Gastrocnemius medialis (tissue), 4 donors: Measurements from ENCODE around the gene ATXN7L1. TPM values are rescaled to one million over a fixed set of nuclear protein-coding genes. Genes with fewer than 3 reads are reported as not detected.

Experiments
- ATAC-seq, 2 donors: fragments of 150-250 bp; one replicate each; pipeline ENCODE4 v1.9.1; 2016
- DNase-seq, 2 donors: peaks; one replicate each; pipeline ENCODE4 v3.0.0-alpha.2; 2019
- H3K27ac ChIP-seq, 4 donors: fragments of 200-600 bp; sonication (generic); 1 replicate in 1 of 4; 2 replicates in 3 of 4; pipeline ENCODE4 v1.5.1; 2016 to 2018; ENCODE audit warnings: mild to moderate bottlenecking in 2 of 4, moderate library complexity in 1 of 4
- H3K27me3 ChIP-seq, 3 donors: fragments of 200-600 bp; sonication (generic) in 2 of 3; 1 replicate in 1 of 3; 2 replicates in 2 of 3; pipeline versions ENCODE4 v1.5.1 to v1.6.0; 2016 to 2019; ENCODE audit warnings: mild to moderate bottlenecking in 1 of 3, moderate library complexity in 1 of 3
- H3K36me3 ChIP-seq, 2 donors: fragments of 200-600 bp; sonication (generic) in 1 of 2; one replicate each; pipeline ENCODE4 v1.5.1; 2017 to 2018
- H3K4me1 ChIP-seq, 2 donors: fragments of 200-600 bp; sonication (generic) in 1 of 2; one replicate each; pipeline ENCODE4 v1.5.1; 2016 to 2017; ENCODE audit warnings: mild to moderate bottlenecking in 2 of 2
- H3K4me3 ChIP-seq, 4 donors: fragments of 200-600 bp; sonication (generic) in 3 of 4; 1 replicate in 1 of 4; 2 replicates in 3 of 4; pipeline ENCODE4 v1.5.1; 2016 to 2019; ENCODE audit warnings: mild to moderate bottlenecking in 2 of 4
- H3K9me3 ChIP-seq, 3 donors: fragments of 200-600 bp; sonication (generic) in 2 of 3; 1 replicate in 1 of 3; 2 replicates in 2 of 3; pipeline ENCODE4 v1.5.1; 2016 to 2019
- POLR2A ChIP-seq, 2 donors: fragments of 450-650 bp; IDR thresholded peaks; one replicate each; pipeline ENCODE4 v1.6.1; 2017; ENCODE audit warnings: antibody characterized with exemption in 2 of 2, mild to moderate bottlenecking in 2 of 2, moderate library complexity in 2 of 2
- in situ Hi-C, 4 donors: fragments of 200-750 bp; cut with MboI; loops; one replicate each; pipeline versions ENCODE4 v1.15.0 to v1.8.0; 2017; ENCODE audit warnings: low sequenced_read_pairs in 4 of 4
- intact Hi-C: fragments of 100-400 bp; cut with DNase I; formaldehyde crosslinking; loops from one replicate; pipeline ENCODE4 v1.15.1; 2023; ENCODE audit warnings: low total_unique reads
- total RNA-seq, 4 donors: library from RNA; depleted of rRNA; stranded (reverse); fragments of >200 nt; gene quantifications; one replicate each; pipeline versions ENCODE4 v1.1.0 to v1.2.3, GENCODE V29; 2016
- TF ChIP-seq, protein P1 (sequence below), 5 experiments: fragments of 450-650 bp in 3 of 5; fragments of 200-600 bp in 2 of 5; sonication (generic) in 2 of 5; IDR thresholded peaks in 4 of 5; conservative IDR thresholded peaks in 1 of 5; 1 replicate in 4 of 5; 2 replicates in 1 of 5; pipeline ENCODE4 v1.5.1; 2016 to 2019; ENCODE audit warnings: antibody characterized with exemption in 5 of 5, mild to moderate bottlenecking in 3 of 5, moderate library complexity in 3 of 5

Gene ATXN7L1
- total RNA-seq, 4 donors from 2014 or later: 1.6 to 6.6 (median 4.8) TPM

DNA sequence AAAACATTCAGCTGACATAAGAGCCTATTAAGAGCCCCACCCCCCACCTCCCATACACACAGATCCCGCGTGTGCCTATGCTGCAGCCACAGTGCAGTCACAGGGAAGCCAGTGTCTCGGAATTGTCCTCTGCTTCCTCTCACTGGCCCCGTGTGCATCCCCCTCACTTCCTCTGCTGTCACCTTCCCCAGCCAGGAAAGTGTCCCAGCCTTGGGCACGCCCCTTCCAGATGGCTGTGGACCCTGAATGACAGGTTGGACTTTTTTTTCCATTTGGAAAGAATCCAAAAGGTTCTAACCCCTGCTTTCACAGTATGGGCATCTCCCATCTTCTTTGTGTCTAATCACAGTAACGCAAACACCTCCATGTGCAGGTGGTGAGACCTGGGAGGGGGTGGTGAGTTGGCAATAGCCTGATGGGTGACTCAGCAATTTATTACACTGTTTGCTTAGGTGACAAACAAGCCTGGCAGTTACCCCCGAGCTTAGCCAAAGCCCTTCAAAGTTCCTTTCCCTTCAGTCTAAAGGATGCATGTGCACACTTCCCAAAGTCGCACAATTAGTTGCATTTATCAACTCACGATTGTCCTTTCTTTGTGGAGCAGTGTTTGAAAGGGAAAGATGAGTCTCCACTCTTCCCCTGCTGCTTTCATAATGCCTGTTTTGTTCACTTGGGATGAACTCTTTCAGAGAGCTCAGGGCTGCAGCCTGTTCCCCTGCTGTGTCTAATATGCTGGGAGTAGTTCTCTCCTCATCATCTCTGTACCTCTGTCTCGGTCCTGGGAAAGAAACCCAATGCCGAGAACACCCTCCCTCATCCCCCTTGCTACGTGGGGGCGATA is 227.6 kb downstream of the ATXN7L1 start:
- Histone ChIP-seq H3K4me1 (peaks cover 30 to 35% of the 10 kb centered on the region in 2 donors), H3K4me3 (no peak overlapping the region), H3K27me3 (no peaks in the 10 kb centered on the region), H3K27ac (no peak overlapping the region), H3K36me3 (no peaks in the 10 kb centered on the region), H3K9me3 (no peaks in the 10 kb centered on the region)
- in situ Hi-C loops (loop anchor here in 3 of 4 donors (10.0 to 25.0 kb wide), 3 partner anchors 366 to 396 kb away; no protein-coding TSS in a partner anchor), intact Hi-C loops (no loop called here)
- DNase-seq (no peak), ATAC-seq (no peak)
- TF ChIP-seq, protein P1, sequence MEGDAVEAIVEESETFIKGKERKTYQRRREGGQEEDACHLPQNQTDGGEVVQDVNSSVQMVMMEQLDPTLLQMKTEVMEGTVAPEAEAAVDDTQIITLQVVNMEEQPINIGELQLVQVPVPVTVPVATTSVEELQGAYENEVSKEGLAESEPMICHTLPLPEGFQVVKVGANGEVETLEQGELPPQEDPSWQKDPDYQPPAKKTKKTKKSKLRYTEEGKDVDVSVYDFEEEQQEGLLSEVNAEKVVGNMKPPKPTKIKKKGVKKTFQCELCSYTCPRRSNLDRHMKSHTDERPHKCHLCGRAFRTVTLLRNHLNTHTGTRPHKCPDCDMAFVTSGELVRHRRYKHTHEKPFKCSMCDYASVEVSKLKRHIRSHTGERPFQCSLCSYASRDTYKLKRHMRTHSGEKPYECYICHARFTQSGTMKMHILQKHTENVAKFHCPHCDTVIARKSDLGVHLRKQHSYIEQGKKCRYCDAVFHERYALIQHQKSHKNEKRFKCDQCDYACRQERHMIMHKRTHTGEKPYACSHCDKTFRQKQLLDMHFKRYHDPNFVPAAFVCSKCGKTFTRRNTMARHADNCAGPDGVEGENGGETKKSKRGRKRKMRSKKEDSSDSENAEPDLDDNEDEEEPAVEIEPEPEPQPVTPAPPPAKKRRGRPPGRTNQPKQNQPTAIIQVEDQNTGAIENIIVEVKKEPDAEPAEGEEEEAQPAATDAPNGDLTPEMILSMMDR (IDR thresholded peaks at IDR 0.05 in 4 of 5, conservative IDR thresholded peaks at IDR 0.05 in 1 of 5): no peak
- TF ChIP-seq POLR2A (IDR thresholded peaks at IDR 0.05): no peak

DNA sequence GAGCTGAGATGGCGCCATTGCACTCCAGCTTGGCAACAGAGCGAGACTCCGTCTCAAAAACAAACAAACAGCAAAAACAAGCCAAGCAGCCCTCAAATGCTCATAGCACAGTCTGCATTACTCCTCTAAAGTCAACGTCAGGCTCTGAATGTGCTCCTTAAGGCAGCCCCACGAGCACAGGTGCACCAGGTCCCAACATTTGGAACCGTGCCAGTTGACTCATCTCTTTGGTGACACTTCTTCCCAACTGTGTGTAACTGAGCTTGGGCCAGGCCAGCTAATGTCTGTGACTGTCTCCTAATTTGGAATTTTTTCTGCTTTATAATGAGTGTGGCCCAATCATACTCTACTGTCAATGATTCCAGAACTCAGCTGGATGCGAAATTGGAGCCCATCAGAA is 228.8 kb downstream of the ATXN7L1 start:
- peaks cover 30 to 39% of the 10 kb centered on the region in 2 donors for H3K4me1 ChIP-seq
- no peaks in the 10 kb centered on the region for H3K9me3 ChIP-seq
- H3K27me3 ChIP-seq: no peaks in the 10 kb centered on the region
- intact Hi-C loops (no loop called here), in situ Hi-C loops (loop anchor here in 3 of 4 donors (10.0 to 25.0 kb wide), 3 partner anchors 367 to 397 kb away; no protein-coding TSS in a partner anchor)
- H3K4me3 ChIP-seq: no peak overlapping the region
- DNase-seq (no peak), ATAC-seq (no peak)
- TF ChIP-seq, protein P1 (IDR thresholded peaks at IDR 0.05 in 4 of 5, conservative IDR thresholded peaks at IDR 0.05 in 1 of 5): no peak
- no peak for TF ChIP-seq POLR2A (IDR thresholded peaks at IDR 0.05)
- H3K36me3 ChIP-seq: no peaks in the 10 kb centered on the region
- H3K27ac ChIP-seq: no peak overlapping the region

DNA sequence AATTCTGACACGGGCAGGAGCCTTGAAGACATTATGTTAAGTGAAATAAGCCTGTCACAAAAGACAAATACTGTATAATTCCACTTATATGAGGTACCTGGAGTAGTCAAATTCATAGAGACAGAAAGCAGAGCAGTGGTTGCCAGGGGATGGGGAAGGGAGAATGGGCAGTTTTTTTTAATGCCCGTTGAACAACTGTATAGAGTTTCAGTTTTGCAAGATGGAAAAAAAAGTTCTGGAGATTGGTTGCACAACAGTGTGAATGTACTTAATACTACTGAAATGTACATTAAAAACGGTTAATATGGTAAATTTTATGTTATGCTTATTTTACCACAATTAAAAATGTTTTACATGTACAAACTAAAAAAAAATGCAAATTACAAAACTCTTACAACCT is 231.5 kb downstream of the ATXN7L1 start:
- H3K4me1 ChIP-seq: peaks cover 30 to 39% of the 10 kb centered on the region in 2 donors
- H3K27ac ChIP-seq: no peak overlapping the region
- no peak overlapping the region for H3K4me3 ChIP-seq
- no peaks in the 10 kb centered on the region for H3K9me3 ChIP-seq
- TF ChIP-seq, protein P1 (IDR thresholded peaks at IDR 0.05 in 4 of 5, conservative IDR thresholded peaks at IDR 0.05 in 1 of 5): no peak
- DNase-seq: no peak
- in situ Hi-C loops (loop anchor here in 3 of 4 donors (10.0 to 25.0 kb wide), 3 partner anchors 370 to 400 kb away; no protein-coding TSS in a partner anchor), intact Hi-C loops (no loop called here)
- no peaks in the 10 kb centered on the region for H3K27me3 ChIP-seq
- no peaks in the 10 kb centered on the region for H3K36me3 ChIP-seq
- ATAC-seq: peak; percentile 68 to 76

DNA sequence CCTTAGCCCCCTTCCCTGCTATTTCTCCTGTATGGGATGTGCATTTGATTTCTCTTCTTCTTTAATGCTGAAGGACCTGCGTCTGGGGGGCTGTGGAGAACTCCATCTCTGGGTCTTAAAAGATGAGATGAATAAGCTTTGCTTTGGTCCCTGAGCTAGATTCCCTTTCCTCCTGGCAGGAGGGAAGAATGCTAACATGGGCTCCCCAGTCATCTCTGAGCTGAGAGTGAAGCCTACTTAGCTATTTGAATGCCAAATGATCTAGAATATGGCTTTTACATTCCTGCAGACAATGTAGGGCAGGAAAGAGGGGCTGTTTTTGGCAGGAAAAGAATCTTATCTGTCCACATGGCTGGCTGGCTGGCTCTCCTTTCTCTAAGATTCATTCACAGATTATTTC is 232.5 kb downstream of the ATXN7L1 start:
- no peak for ATAC-seq
- no peaks in the 10 kb centered on the region for H3K36me3 ChIP-seq
- DNase-seq: no peak
- peaks cover 25 to 29% of the 10 kb centered on the region in 2 donors for H3K4me1 ChIP-seq
- H3K27ac ChIP-seq: no peak overlapping the region
- TF ChIP-seq POLR2A (IDR thresholded peaks at IDR 0.05): no peak
- TF ChIP-seq, protein P1 (IDR thresholded peaks at IDR 0.05 in 4 of 5, conservative IDR thresholded peaks at IDR 0.05 in 1 of 5): no peak
- no peak overlapping the region for H3K4me3 ChIP-seq
- in situ Hi-C loops (loop anchor here in 3 of 4 donors (10.0 to 25.0 kb wide), 3 partner anchors 371 to 401 kb away; no protein-coding TSS in a partner anchor), intact Hi-C loops (no loop called here)
- H3K27me3 ChIP-seq: no peaks in the 10 kb centered on the region
- H3K9me3 ChIP-seq: no peaks in the 10 kb centered on the region
